Stimulated activated CD4-positive, alpha-beta T cell treated with anti-CD3 and anti-CD28 coated beads, Interleukin-12 subunit alpha, Interleukin-12 subunit beta, amount 100 ng/mL, for 24 hours (primary cell): ENCODE data around the gene MCTP2.

Experiments
- DNase-seq, 2 experiments: peaks; one replicate each; pipeline ENCODE4 v3.0.0-alpha.2; 2020; ENCODE audit warnings: low read depth in 2 of 2

MCTP2 gene

GRCh38 chr15:94532226-94532625, 300.9 kb downstream of the MCTP2 start:
- no peak for DNase-seq
